Islet of Langerhans (tissue), 1 donor: ENCODE measurements around the gene MPHOSPH8.
"Not testable (repeated sequence)": the region's sequence is repeated elsewhere in the genome, so short reads cannot be mapped to it uniquely, and the experiment has no call there.

Experiments used
- FAIRE-seq: peaks from one replicate; lab custom pipeline; 2011; peaks lifted over from hg19 to GRCh38; lab: Jason Lieb, UNC

MPHOSPH8 gene

GRCh38 chr13:19634256-19634740, 839 bp downstream of the MPHOSPH8 start:
- FAIRE-seq, result no peak

- FAIRE-seq, result not testable (repeated sequence)
Observed at GRCh38 chr13:19635926-19636325, 2.5 kb downstream of the MPHOSPH8 start.

GRCh38 chr13:19643652-19644051, 10.2 kb downstream of the MPHOSPH8 start:
- FAIRE-seq, result no peak

- no peak for FAIRE-seq
Observed at GRCh38 chr13:19645000-19645399, 11.5 kb downstream of the MPHOSPH8 start.

GRCh38 chr13:19646063-19646462, 12.6 kb downstream of the MPHOSPH8 start:
- FAIRE-seq, result peak; percentile 36

- peak; percentile 30 for FAIRE-seq
Observed at GRCh38 chr13:19650742-19651141, 17.3 kb downstream of the MPHOSPH8 start.

- no peak for FAIRE-seq
Observed at GRCh38 chr13:19657872-19658591, 24.6 kb downstream of the MPHOSPH8 start.

GRCh38 chr13:19658831-19659230, 25.4 kb downstream of the MPHOSPH8 start:
- FAIRE-seq, result no peak

GRCh38 chr13:19661126-19661525, 27.7 kb downstream of the MPHOSPH8 start:
- FAIRE-seq, result peak; percentile 45

- no peak for FAIRE-seq
Observed at GRCh38 chr13:19661561-19661960, 28.1 kb downstream of the MPHOSPH8 start.

- no peak for FAIRE-seq
Observed at GRCh38 chr13:19663416-19663979, 30.0 kb downstream of the MPHOSPH8 start.

- no peak for FAIRE-seq
Observed at GRCh38 chr13:19664481-19665230, 31.2 kb downstream of the MPHOSPH8 start.

- no peak for FAIRE-seq
Observed at GRCh38 chr13:19665427-19665859, 32.0 kb downstream of the MPHOSPH8 start.

- no peak for FAIRE-seq
Observed at GRCh38 chr13:19668778-19669177, 35.3 kb downstream of the MPHOSPH8 start.

- FAIRE-seq, result no peak
Observed at GRCh38 chr13:19670147-19670546, 36.7 kb downstream of the MPHOSPH8 start.

GRCh38 chr13:19672990-19673389, 39.5 kb downstream of the MPHOSPH8 start:
- no peak for FAIRE-seq

- no peak for FAIRE-seq
Observed at GRCh38 chr13:19673473-19674430, 40.3 kb downstream of the MPHOSPH8 start.

- FAIRE-seq, result no peak
Observed at GRCh38 chr13:19674898-19675297, 41.4 kb downstream of the MPHOSPH8 start.

GRCh38 chr13:19676168-19676567, 42.7 kb downstream of the MPHOSPH8 start:
- no peak for FAIRE-seq

GRCh38 chr13:19680751-19681150, 47.3 kb downstream of the MPHOSPH8 start:
- FAIRE-seq, result no peak

GRCh38 chr13:19681517-19681916, 48.1 kb downstream of the MPHOSPH8 start:
- no peak for FAIRE-seq

GRCh38 chr13:19685034-19685433, 51.6 kb downstream of the MPHOSPH8 start:
- peak; percentile 88 for FAIRE-seq
